HepG2 (cell line): ENCODE measurements around the gene PPP2R2B. TPM values are rescaled to one million over a fixed set of nuclear protein-coding genes. Genes with fewer than 3 reads are reported as not detected.

ENCODE experiments used
- ASH2L ChIP-seq: fragments of 300-600, 200-600 bp; sonication (generic); IDR thresholded peaks from 2 replicates; pipeline ENCODE4 v1.7.0; 2017; ENCODE audit warnings: low read depth, mild to moderate bottlenecking, moderate library complexity, mixed read lengths, low read length; ENCODE audit not compliant: insufficient read length
- SP1 ChIP-seq, 2 experiments: fragments of 450-650 bp in 1 of 2; sonication (generic) in 1 of 2; formaldehyde crosslinking in 1 of 2; IDR thresholded peaks; 2 replicates each; pipeline versions ENCODE4 v1.4.0 to v1.6.1; 2016 to 2020; ENCODE audit warnings: missing genetic modification reagents in 1 of 2
- ZMYM4 ChIP-seq: sonication (generic); formaldehyde crosslinking; IDR thresholded peaks from 2 replicates; pipeline ENCODE4 v1.8.1; 2023; ENCODE audit warnings: mild to moderate bottlenecking, missing genetic modification reagents
- ZNF142 ChIP-seq: sonication (generic); formaldehyde crosslinking; IDR thresholded peaks from 2 replicates; pipeline ENCODE4 v1.4.0; 2020; ENCODE audit warnings: missing genetic modification reagents
- ZNF280D ChIP-seq: sonication (generic); formaldehyde crosslinking; IDR thresholded peaks from 2 replicates; pipeline ENCODE4 v1.5.1; 2020; ENCODE audit warnings: mild to moderate bottlenecking, missing genetic modification reagents
- ZNF44 ChIP-seq: sonication (generic); formaldehyde crosslinking; IDR thresholded peaks from 2 replicates; pipeline ENCODE4 v1.5.1; 2020; ENCODE audit warnings: mild to moderate bottlenecking, missing genetic modification reagents
- ZNF572 ChIP-seq: sonication (generic); formaldehyde crosslinking; IDR thresholded peaks from 2 replicates; pipeline ENCODE4 v1.5.1; 2020; ENCODE audit warnings: mild to moderate bottlenecking, missing genetic modification reagents
- ZNF691 ChIP-seq: sonication (generic); formaldehyde crosslinking; IDR thresholded peaks from 2 replicates; pipeline ENCODE4 v1.4.0; 2020; ENCODE audit warnings: missing genetic modification reagents, low read depth, mild to moderate bottlenecking, borderline replicate concordance
- polyA plus RNA-seq, 8 experiments: library from polyadenylated mRNA; depleted of rRNA in 3 of 8; stranded (reverse) in 7 of 8; unstranded in 1 of 8; fragments of >200 nt; fragmentation: Illumina TruSeq in 4 of 8; extraction: Trizol in 4 of 8; gene quantifications; 2 replicates each; pipeline versions ENCODE4 v1.2.1 to v1.2.3, GENCODE V29; 2011 to 2016; ENCODE audit warnings: low read depth in 4 of 8, missing spikeins in 1 of 8, mixed read lengths in 1 of 8; ENCODE audit not compliant: insufficient read depth in 1 of 8
- total RNA-seq, 5 experiments: library from RNA; depleted of rRNA; stranded (reverse); fragments of >200 nt; fragmentation: Illumina TruSeq; extraction: Trizol; gene quantifications; 2 replicates each; pipeline ENCODE4 v1.2.3, GENCODE V29; 2016; ENCODE audit warnings: low read depth in 1 of 5

Gene PPP2R2B
- total and polyA plus RNA-seq, 2 of the 13 experiments (the other 11 are each of a cell fraction or from before 2014, with no cell fraction given), result not detected

- TF ChIP-seq ZNF142 (CRISPR knock-in tag) (no peak), ZNF572 (CRISPR knock-in tag) (no peak), SP1 (IDR thresholded peaks at IDR 0.05) (no peak), SP1 (CRISPR knock-in tag; IDR thresholded peaks at IDR 0.05) (no peak), ASH2L (no peak), ZNF280D (CRISPR knock-in tag) (no peak), ZNF44 (no peak), ZNF691 (CRISPR knock-in tag) (no peak), ZMYM4 (no peak)
Observed at GRCh38 chr5:146751781-146752401, 126.7 kb downstream of the PPP2R2B start (continued).
